ENCODE measurements around the gene RITA1.

RITA1 gene

GRCh38 chr12:113228394-113229028, 43.0 kb downstream of the RITA1 start:
- no peaks in the 10 kb centered on the region for H3K9me3 ChIP-seq
- no peaks in the 10 kb centered on the region for H3K27me3 ChIP-seq
- no peak for TF ChIP-seq CTCF (IDR thresholded peaks at IDR 0.05)
- H3K4me3 ChIP-seq (ENCODE audit: low read depth in 1 of 2, low read length in 1 of 2), result no peak overlapping the region
- H3K27ac ChIP-seq, result no peak overlapping the region
- peaks cover 10 to 27% of the 10 kb centered on the region in 2 experiments for H3K4me1 ChIP-seq (ENCODE audit: control insufficient read depth in 1 of 2, insufficient read depth in 1 of 2, low read depth in 1 of 2, low read length in 1 of 2)
- no peaks in the 10 kb centered on the region for H3K36me3 ChIP-seq

GRCh38 chr12:113230315-113231234, 45.1 kb downstream of the RITA1 start:
- no peaks in the 10 kb centered on the region for H3K27me3 ChIP-seq
- no peak for TF ChIP-seq CTCF (IDR thresholded peaks at IDR 0.05)
- H3K4me1 ChIP-seq (ENCODE audit: control insufficient read depth in 1 of 2, insufficient read depth in 1 of 2, low read depth in 1 of 2, low read length in 1 of 2), result peaks cover 10 to 27% of the 10 kb centered on the region in 2 experiments
- H3K27ac ChIP-seq, result no peak overlapping the region
- no peaks in the 10 kb centered on the region for H3K36me3 ChIP-seq
- H3K4me3 ChIP-seq (ENCODE audit: low read depth in 1 of 2, low read length in 1 of 2), result no peak overlapping the region
- H3K9me3 ChIP-seq, result no peaks in the 10 kb centered on the region

- H3K27ac ChIP-seq, result no peak overlapping the region
- H3K27me3 ChIP-seq, result no peaks in the 10 kb centered on the region
- TF ChIP-seq CTCF (IDR thresholded peaks at IDR 0.05), result no peak
- H3K9me3 ChIP-seq, result no peaks in the 10 kb centered on the region
- no peak overlapping the region for H3K4me3 ChIP-seq (ENCODE audit: low read depth in 1 of 2, low read length in 1 of 2)
- no peaks in the 10 kb centered on the region for H3K36me3 ChIP-seq
- H3K4me1 ChIP-seq (ENCODE audit: control insufficient read depth in 1 of 2, insufficient read depth in 1 of 2, low read depth in 1 of 2, low read length in 1 of 2), result peaks cover 10 to 27% of the 10 kb centered on the region in 2 experiments
Measured at GRCh38 chr12:113231235-113232088, 45.9 kb downstream of the RITA1 start.

GRCh38 chr12:113232089-113232839, 46.7 kb downstream of the RITA1 start:
- no peaks in the 10 kb centered on the region for H3K27me3 ChIP-seq
- H3K4me1 ChIP-seq (ENCODE audit: control insufficient read depth in 1 of 2, insufficient read depth in 1 of 2, low read depth in 1 of 2, low read length in 1 of 2), result peaks cover 10 to 19% of the 10 kb centered on the region in 2 experiments
- peak overlapping the region; percentile 57 for H3K27ac ChIP-seq
- no peaks in the 10 kb centered on the region for H3K36me3 ChIP-seq
- TF ChIP-seq CTCF (IDR thresholded peaks at IDR 0.05), result no peak
- peak overlapping the region; percentile 49 to 60 for H3K4me3 ChIP-seq (ENCODE audit: low read depth in 1 of 2, low read length in 1 of 2)
- H3K9me3 ChIP-seq, result no peaks in the 10 kb centered on the region

Measured in neutrophil (primary cell).